GM10248 (cell line): ENCODE data around the gene PDE11A.
A peak's percentile ranks its signal among the peaks of the same experiment; 100 is the strongest.

Source experiments
- CTCF ChIA-PET: fragments of 300-600 bp; sonication (Branson Sonifier 250); formaldehyde crosslinking; extraction: SDS; loops from one replicate; lab custom pipeline; 2021; ENCODE audit warnings: antibody characterized with exemption; lab: Yijun Ruan, JAX
- POLR2A ChIA-PET: fragments of 350-650 bp; sonication (Branson Sonifier 250); formaldehyde crosslinking; extraction: SDS; loops from one replicate; lab custom pipeline; 2020; ENCODE audit warnings: antibody characterized with exemption; lab: Yijun Ruan, JAX
- DNase-seq: peaks from one replicate; pipeline ENCODE4 v3.0.0; 2012; ENCODE audit errors: extremely low spot score
- CTCF ChIP-seq: IDR thresholded peaks from 2 replicates; pipeline ENCODE4 v1.5.1; 2012; ENCODE audit warnings: mild to moderate bottlenecking, low read depth; ENCODE audit errors: extremely low read depth, missing control alignments, control extremely low read depth

PDE11A gene

GRCh38 chr2:177604271-177605065 lies 468.1 kb downstream of the PDE11A start:
- POLR2A ChIA-PET: no interaction called here
- CTCF ChIA-PET: interaction anchor here (0.6 to 2.6 kb wide), 37 partner anchors 8 to 440 kb away, joined by 3 to 20 read pairs (median 4); a partner anchor contains a TSS
- peak; percentile 36 for DNase-seq
- TF ChIP-seq CTCF: peak; percentile 65

GRCh38 chr2:177603768-177604167 lies 468.8 kb downstream of the PDE11A start:
- ChIA-PET CTCF (interaction anchor here (0.6 to 2.6 kb wide), 28 partner anchors 8 to 439 kb away, joined by 3 to 20 read pairs (median 5); a partner anchor contains a TSS), POLR2A (no interaction called here)
- no peak for DNase-seq
- no peak for TF ChIP-seq CTCF

GRCh38 chr2:177603181-177603580 lies 469.4 kb downstream of the PDE11A start:
- DNase-seq: no peak
- ChIA-PET POLR2A (interaction anchor here (0.6 kb wide), 1 partner anchor 63 kb away, joined by 3 read pairs; no protein-coding TSS in a partner anchor), CTCF (interaction anchor here (0.8 to 2.0 kb wide), 5 partner anchors 11 to 122 kb away, joined by 3 to 16 read pairs (median 4); no protein-coding TSS in a partner anchor)
- TF ChIP-seq CTCF: no peak

- no peak for TF ChIP-seq CTCF
- ChIA-PET CTCF (interaction anchor here (0.8 to 2.0 kb wide), 5 partner anchors 11 to 122 kb away, joined by 3 to 16 read pairs (median 4); no protein-coding TSS in a partner anchor), POLR2A (interaction anchor here (0.6 kb wide), 1 partner anchor 62 kb away, joined by 3 read pairs; no protein-coding TSS in a partner anchor)
- DNase-seq: no peak
These were observed 469.9 kb downstream of the PDE11A start for GRCh38 chr2:177602611-177603164.

- CTCF ChIA-PET: interaction anchor here (1.2 kb wide), 1 partner anchor 15 kb away, joined by 3 read pairs; no protein-coding TSS in a partner anchor
These were observed 471.7 kb downstream of the PDE11A start for GRCh38 chr2:177600917-177601316.

More at GRCh38 chr2:177600917-177601316, 471.7 kb downstream of the PDE11A start:
- no peak for TF ChIP-seq CTCF
- DNase-seq: no peak
- POLR2A ChIA-PET: no interaction called here
